K562 (cell line): ENCODE results near the gene ABCA13. TPM values are rescaled to one million over a fixed set of nuclear protein-coding genes. Genes with fewer than 3 reads are reported as not detected.

Experiments
- ATAC-seq: fragments of 200-7000 bp; cut with Tn5 transposase; 3 replicates; pipeline ENCODE4 v1.9.1; 2020; ENCODE audit warnings: moderate library complexity
- BruUV-seq: library from RNA; stranded (reverse); fragments of 400-500 nt; replicated peaks from 2 replicates; lab custom pipeline; 2021; lab: Mats Ljungman, UMichigan
- CTCF ChIA-PET: fragments of 300-600 bp; formaldehyde crosslinking; extraction: SDS; loops from one replicate; lab custom pipeline; 2021; ENCODE audit warnings: low intra/inter-chr PET ratio; lab: Yijun Ruan, JAX
- POLR2A ChIA-PET: fragments of 300-600, 350-650 bp; sonication (Branson Sonifier 250); formaldehyde crosslinking; extraction: SDS; loops from one replicate; lab custom pipeline; 2021; ENCODE audit warnings: antibody characterized with exemption, inconsistent platforms; lab: Yijun Ruan, JAX
- DNase-seq, 4 experiments: peaks; one replicate each; pipeline versions ENCODE4 v3.0.0 to v3.0.0-alpha.2; 2011 to 2018; ENCODE audit warnings: low spot score in 3 of 4, mixed read lengths in 3 of 4; ENCODE audit errors: extremely low read depth in 1 of 4
- FAIRE-seq: peaks from 2 replicates; lab custom pipeline; 2011; peaks lifted over from hg19 to GRCh38; lab: Jason Lieb, UNC
- H2AFZ ChIP-seq: 2 replicates; pipeline ENCODE4 v1.6.0; 2011; ENCODE audit warnings: low read depth, low read length, control low read depth, inconsistent platforms
- H3K27ac ChIP-seq: fragments of 200-600 bp; 3 replicates; pipeline ENCODE4 v1.8.0; 2011; ENCODE audit warnings: low read depth, mild to moderate bottlenecking, control low read depth, inconsistent platforms, low read length, moderate library complexity, mixed read lengths; ENCODE audit errors: extremely low read depth
- H3K27me3 ChIP-seq, 2 experiments: fragments of 300-600 bp in 1 of 2; 2 replicates in 1 of 2; 3 replicates in 1 of 2; pipeline versions ENCODE4 v1.6.0 to v1.8.0; 2011; ENCODE audit warnings: inconsistent platforms in 2 of 2, low read length in 2 of 2, mild to moderate bottlenecking in 1 of 2, mixed read lengths in 1 of 2, moderate library complexity in 1 of 2; ENCODE audit not compliant: control insufficient read depth in 2 of 2, insufficient read depth in 2 of 2
- H3K36me3 ChIP-seq: fragments of 300-600 bp; 3 replicates; pipeline ENCODE4 v1.8.0; 2011; ENCODE audit warnings: mild to moderate bottlenecking, low read length, inconsistent platforms; ENCODE audit not compliant: control insufficient read depth, insufficient read depth
- H3K4me1 ChIP-seq, 2 experiments: fragments of 200-600 bp in 1 of 2; replicated peaks in 1 of 2; 2 replicates in 1 of 2; 3 replicates in 1 of 2; pipeline versions ENCODE4 v1.5.1 to v1.8.0; 2011; ENCODE audit warnings: inconsistent platforms in 2 of 2, low read length in 2 of 2, mild to moderate bottlenecking in 1 of 2, mixed read lengths in 1 of 2, moderate library complexity in 1 of 2; ENCODE audit not compliant: control insufficient read depth in 2 of 2, insufficient read depth in 2 of 2
- H3K4me2 ChIP-seq: 2 replicates; pipeline ENCODE4 v1.6.1; 2011; ENCODE audit warnings: low read length, control low read depth, inconsistent platforms, mixed read lengths; ENCODE audit not compliant: insufficient read depth
- H3K4me3 ChIP-seq: fragments of 200-600 bp; sonication (generic), shearing (Covaris generic); 2 replicates; pipeline ENCODE4 v1.5.1; 2016; ENCODE audit warnings: control low read depth, inconsistent platforms
- H3K79me2 ChIP-seq: fragments of 200-600 bp; 3 replicates; pipeline ENCODE4 v1.8.0; 2011; ENCODE audit warnings: low read length, inconsistent platforms; ENCODE audit not compliant: control insufficient read depth, insufficient read depth
- H3K9ac ChIP-seq, 2 experiments: 2 replicates each; pipeline versions ENCODE4 v1.6.0 to v1.6.1; 2011; ENCODE audit warnings: low read depth in 2 of 2, low read length in 2 of 2, control low read depth in 1 of 2, inconsistent platforms in 1 of 2, mild to moderate bottlenecking in 1 of 2, mixed read lengths in 1 of 2; ENCODE audit not compliant: insufficient read depth in 1 of 2
- H3K9me1 ChIP-seq: one replicate; pipeline ENCODE4 v1.6.0; 2011; ENCODE audit warnings: inconsistent platforms, mild to moderate bottlenecking, low read length, moderate library complexity; ENCODE audit not compliant: control insufficient read depth, insufficient read depth
- H3K9me3 ChIP-seq: replicated peaks from 2 replicates; pipeline ENCODE4 v1.5.1; 2011; ENCODE audit warnings: low read depth, low read length, inconsistent platforms; ENCODE audit not compliant: control insufficient read depth, insufficient read depth
- H4K20me1 ChIP-seq: replicated peaks from 2 replicates; pipeline ENCODE4 v1.6.1; 2011; ENCODE audit warnings: low read length, inconsistent platforms, mixed read lengths; ENCODE audit not compliant: control insufficient read depth, insufficient read depth
- BRF1 ChIP-seq: IDR thresholded peaks from 3 replicates; pipeline ENCODE4 v1.6.1; 2011; ENCODE audit warnings: borderline replicate concordance, mild to moderate bottlenecking; ENCODE audit not compliant: insufficient read length; ENCODE audit errors: extremely low read depth
- E2F5 ChIP-seq: sonication (generic); formaldehyde crosslinking; IDR thresholded peaks from 2 replicates; pipeline ENCODE4 v1.8.0; 2022; ENCODE audit warnings: mild to moderate bottlenecking, missing genetic modification reagents
- NKRF ChIP-seq: fragments of 450-650 bp; IDR thresholded peaks from 2 replicates; pipeline ENCODE4 v1.6.1; 2016; ENCODE audit warnings: borderline replicate concordance
- NR1H2 ChIP-seq: sonication (generic); formaldehyde crosslinking; IDR thresholded peaks from 2 replicates; pipeline ENCODE4 v1.4.0; 2020; ENCODE audit warnings: mild to moderate bottlenecking, missing genetic modification reagents
- NR2C2 ChIP-seq, 2 experiments: fragments of 200-800 bp in 1 of 2; sonication (Bioruptor generic) in 1 of 2; sonication (generic) in 1 of 2; formaldehyde crosslinking in 1 of 2; IDR thresholded peaks; 2 replicates each; pipeline versions ENCODE4 v1.6.1 to v1.8.0; 2016 to 2022; ENCODE audit warnings: mild to moderate bottlenecking in 1 of 2, missing compliant biosample characterization in 1 of 2, missing genetic modification characterization in 1 of 2, missing genetic modification reagents in 1 of 2
- PCBP1 ChIP-seq: fragments of 200-400 bp; formaldehyde crosslinking; IDR thresholded peaks from 2 replicates; pipeline ENCODE4 v1.6.1; 2018; ENCODE audit warnings: mild to moderate bottlenecking, low read depth, low read length; ENCODE audit not compliant: poor library complexity, severe bottlenecking
- PCBP2 ChIP-seq: fragments of 200-400 bp; formaldehyde crosslinking; IDR thresholded peaks from 2 replicates; pipeline ENCODE4 v1.6.1; 2018; ENCODE audit warnings: low read length, low read depth, mild to moderate bottlenecking, moderate library complexity; ENCODE audit not compliant: poor library complexity, severe bottlenecking
- POLR3A ChIP-seq: IDR thresholded peaks from 2 replicates; pipeline ENCODE4 v1.6.1; 2011; ENCODE audit warnings: borderline replicate concordance, mild to moderate bottlenecking, moderate library complexity; ENCODE audit not compliant: insufficient read length, insufficient read depth; ENCODE audit errors: extremely low read depth
- RFX1 ChIP-seq: fragments of 450-650 bp; IDR thresholded peaks from 2 replicates; pipeline ENCODE4 v1.6.1; 2016; ENCODE audit warnings: mild to moderate bottlenecking, moderate library complexity
- RFX7 ChIP-seq: fragments of 250-450 bp; sonication (Bioruptor Pico); IDR thresholded peaks from 2 replicates; pipeline ENCODE4 v1.5.1; 2021; ENCODE audit warnings: mild to moderate bottlenecking
- TEAD1 ChIP-seq, 2 experiments: fragments of 450-650 bp in 1 of 2; sonication (generic) in 1 of 2; formaldehyde crosslinking; IDR thresholded peaks; 2 replicates each; pipeline versions ENCODE4 v1.4.0 to v1.8.0; 2020 to 2022; ENCODE audit warnings: mild to moderate bottlenecking in 2 of 2, missing genetic modification reagents in 1 of 2
- ZEB2 ChIP-seq: fragments of 450-650 bp; IDR thresholded peaks from 2 replicates; pipeline ENCODE4 v1.6.1; 2016
- whole genome bisulfite sequencing: fragments of 100-300 bp; shearing (Covaris generic); methylation state at CpG from one replicate; pipeline ENCODE4 v1.1.6; 2016; ENCODE audit warnings: low coverage, mixed read lengths; ENCODE audit not compliant: insufficient coverage; ENCODE audit errors: missing lambda C conversion rate; 5-methylcytosine and 5-hydroxymethylcytosine counted together
- in situ Hi-C: fragments of 300-500 bp; cut with MboI; formaldehyde crosslinking; loops from 4 replicates; pipeline ENCODE4 v1.15.0; 2018; ENCODE audit warnings: inconsistent platforms, mixed read lengths
- intact Hi-C: fragments of 100-400 bp; cut with micrococcal nuclease; formaldehyde crosslinking; loops from 2 replicates; pipeline ENCODE4 v1.14.2; 2022
- polyA plus RNA-seq, 8 experiments: library from polyadenylated mRNA; depleted of rRNA in 4 of 8; stranded (reverse) in 5 of 8; unstranded in 3 of 8; fragments of >200 nt; fragmentation: Nextera tagmentation in 2 of 8; fragmentation: Illumina TruSeq in 1 of 8; extraction: Ambion mirVana in 2 of 8; extraction: Trizol in 1 of 8; gene quantifications; 2 replicates each; pipeline versions ENCODE4 v1.2.1 to v1.2.3, GENCODE V29; 2011 to 2014; ENCODE audit warnings: inconsistent platforms in 1 of 8, missing spikeins in 1 of 8
- total RNA-seq, 7 experiments: library from RNA; depleted of rRNA in 6 of 7; stranded (reverse); fragments of >200 nt in 6 of 7; fragmentation: Illumina TruSeq in 2 of 7; extraction: Trizol in 2 of 7; gene quantifications; 2 replicates each; pipeline versions ENCODE4 v1.2.1 to v1.2.3, GENCODE V29; 2011 to 2021; ENCODE audit warnings: low replicate concordance in 1 of 7
- TF ChIP-seq, protein P1 (sequence below): fragments of 450-650 bp; IDR thresholded peaks from 2 replicates; pipeline ENCODE4 v1.6.1; 2017; ENCODE audit warnings: antibody characterized with exemption, mild to moderate bottlenecking

The ABCA13 gene
- total and polyA plus RNA-seq, 9 of the 15 experiments (the other 6 are each of a cell fraction or from before 2014, with no cell fraction given), result 0.14 to 1.5 (median 0.38) TPM

DNA sequence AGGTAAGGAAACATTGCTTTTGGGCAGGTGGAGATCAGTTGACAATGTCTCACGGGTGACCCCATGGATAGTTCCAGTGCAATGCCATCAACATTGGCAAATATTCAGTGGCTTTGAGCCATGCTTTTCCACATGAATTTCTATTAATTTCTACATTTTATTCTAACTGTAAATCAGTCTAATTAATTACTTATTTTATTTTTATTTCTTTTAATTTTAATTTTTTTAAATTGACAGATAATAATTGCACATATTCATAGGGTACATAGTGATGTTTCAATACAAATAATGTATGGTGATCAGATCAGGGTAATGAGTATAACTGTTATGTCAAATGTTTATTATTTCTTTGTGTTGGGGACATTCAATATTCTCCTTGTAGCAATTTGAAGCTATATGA lies 3.8 kb downstream of the ABCA13 start:
- ChIA-PET POLR2A (interaction anchor here (1.4 kb wide), 1 partner anchor 27 kb away, joined by 3 read pairs; no protein-coding TSS in a partner anchor), CTCF (no interaction called here)
- no peaks in the 10 kb centered on the region; a peak in 1 of 5 replicates for H3K27me3 ChIP-seq
- WGBS, result 6% methylated on average over 1 of the region's 1 CpG
- no peaks in the 10 kb centered on the region for H3K9me1 ChIP-seq
- intact Hi-C loops (no loop called here), in situ Hi-C loops (no loop called here)
- DNase-seq, result no peak
- no peak overlapping the region for H3K4me3 ChIP-seq
- no peak for ATAC-seq
- no peak overlapping the region for H3K27ac ChIP-seq
- H3K79me2 ChIP-seq, result no peaks in the 10 kb centered on the region
- no peaks in the 10 kb centered on the region for H3K4me1 ChIP-seq
- FAIRE-seq, result no peak
- BruUV-seq, result no TSS peak
- H3K36me3 ChIP-seq, result no peaks in the 10 kb centered on the region
- no peak overlapping the region for H2AFZ ChIP-seq
- H3K4me2 ChIP-seq, result no peak overlapping the region
- H4K20me1 ChIP-seq, result no peaks in the 10 kb centered on the region
- TF ChIP-seq NR1H2 (CRISPR knock-in tag) (no peak), TEAD1 (CRISPR knock-in tag; IDR thresholded peaks at IDR 0.05) (no peak), RFX7 (CRISPR knock-in tag) (no peak), BRF1 (no peak), PCBP1 (no peak), RFX1 (no peak), POLR3A (no peak), PCBP2 (no peak), NR2C2 (CRISPR knock-in tag; IDR thresholded peaks at IDR 0.05) (no peak), NR2C2 (tag; IDR thresholded peaks at IDR 0.05) (no peak), ZEB2 (no peak), E2F5 (CRISPR knock-in tag) (no peak), NKRF (no peak)
- TF ChIP-seq, protein P1, sequence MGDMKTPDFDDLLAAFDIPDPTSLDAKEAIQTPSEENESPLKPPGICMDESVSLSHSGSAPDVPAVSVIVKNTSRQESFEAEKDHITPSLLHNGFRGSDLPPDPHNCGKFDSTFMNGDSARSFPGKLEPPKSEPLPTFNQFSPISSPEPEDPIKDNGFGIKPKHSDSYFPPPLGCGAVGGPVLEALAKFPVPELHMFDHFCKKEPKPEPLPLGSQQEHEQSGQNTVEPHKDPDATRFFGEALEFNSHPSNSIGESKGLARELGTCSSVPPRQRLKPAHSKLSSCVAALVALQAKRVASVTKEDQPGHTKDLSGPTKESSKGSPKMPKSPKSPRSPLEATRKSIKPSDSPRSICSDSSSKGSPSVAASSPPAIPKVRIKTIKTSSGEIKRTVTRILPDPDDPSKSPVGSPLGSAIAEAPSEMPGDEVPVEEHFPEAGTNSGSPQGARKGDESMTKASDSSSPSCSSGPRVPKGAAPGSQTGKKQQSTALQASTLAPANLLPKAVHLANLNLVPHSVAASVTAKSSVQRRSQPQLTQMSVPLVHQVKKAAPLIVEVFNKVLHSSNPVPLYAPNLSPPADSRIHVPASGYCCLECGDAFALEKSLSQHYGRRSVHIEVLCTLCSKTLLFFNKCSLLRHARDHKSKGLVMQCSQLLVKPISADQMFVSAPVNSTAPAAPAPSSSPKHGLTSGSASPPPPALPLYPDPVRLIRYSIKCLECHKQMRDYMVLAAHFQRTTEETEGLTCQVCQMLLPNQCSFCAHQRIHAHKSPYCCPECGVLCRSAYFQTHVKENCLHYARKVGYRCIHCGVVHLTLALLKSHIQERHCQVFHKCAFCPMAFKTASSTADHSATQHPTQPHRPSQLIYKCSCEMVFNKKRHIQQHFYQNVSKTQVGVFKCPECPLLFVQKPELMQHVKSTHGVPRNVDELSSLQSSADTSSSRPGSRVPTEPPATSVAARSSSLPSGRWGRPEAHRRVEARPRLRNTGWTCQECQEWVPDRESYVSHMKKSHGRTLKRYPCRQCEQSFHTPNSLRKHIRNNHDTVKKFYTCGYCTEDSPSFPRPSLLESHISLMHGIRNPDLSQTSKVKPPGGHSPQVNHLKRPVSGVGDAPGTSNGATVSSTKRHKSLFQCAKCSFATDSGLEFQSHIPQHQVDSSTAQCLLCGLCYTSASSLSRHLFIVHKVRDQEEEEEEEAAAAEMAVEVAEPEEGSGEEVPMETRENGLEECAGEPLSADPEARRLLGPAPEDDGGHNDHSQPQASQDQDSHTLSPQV, result no peak
- no peak overlapping the region for H3K9ac ChIP-seq
- H3K9me3 ChIP-seq, result no peaks in the 10 kb centered on the region
